Epidermal melanocyte (primary cell): ENCODE results near the gene GLTP.
"Not testable (repeated sequence)": the region's sequence is repeated elsewhere in the genome, so short reads cannot be mapped to it uniquely, and the experiment has no call there.

Experiments used
- DNase-seq: peaks from one replicate; pipeline ENCODE4 v3.0.0; 2011; ENCODE audit warnings: low spot score; ENCODE audit not compliant: insufficient read length

Gene GLTP, protein sequence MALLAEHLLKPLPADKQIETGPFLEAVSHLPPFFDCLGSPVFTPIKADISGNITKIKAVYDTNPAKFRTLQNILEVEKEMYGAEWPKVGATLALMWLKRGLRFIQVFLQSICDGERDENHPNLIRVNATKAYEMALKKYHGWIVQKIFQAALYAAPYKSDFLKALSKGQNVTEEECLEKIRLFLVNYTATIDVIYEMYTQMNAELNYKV

DNA sequence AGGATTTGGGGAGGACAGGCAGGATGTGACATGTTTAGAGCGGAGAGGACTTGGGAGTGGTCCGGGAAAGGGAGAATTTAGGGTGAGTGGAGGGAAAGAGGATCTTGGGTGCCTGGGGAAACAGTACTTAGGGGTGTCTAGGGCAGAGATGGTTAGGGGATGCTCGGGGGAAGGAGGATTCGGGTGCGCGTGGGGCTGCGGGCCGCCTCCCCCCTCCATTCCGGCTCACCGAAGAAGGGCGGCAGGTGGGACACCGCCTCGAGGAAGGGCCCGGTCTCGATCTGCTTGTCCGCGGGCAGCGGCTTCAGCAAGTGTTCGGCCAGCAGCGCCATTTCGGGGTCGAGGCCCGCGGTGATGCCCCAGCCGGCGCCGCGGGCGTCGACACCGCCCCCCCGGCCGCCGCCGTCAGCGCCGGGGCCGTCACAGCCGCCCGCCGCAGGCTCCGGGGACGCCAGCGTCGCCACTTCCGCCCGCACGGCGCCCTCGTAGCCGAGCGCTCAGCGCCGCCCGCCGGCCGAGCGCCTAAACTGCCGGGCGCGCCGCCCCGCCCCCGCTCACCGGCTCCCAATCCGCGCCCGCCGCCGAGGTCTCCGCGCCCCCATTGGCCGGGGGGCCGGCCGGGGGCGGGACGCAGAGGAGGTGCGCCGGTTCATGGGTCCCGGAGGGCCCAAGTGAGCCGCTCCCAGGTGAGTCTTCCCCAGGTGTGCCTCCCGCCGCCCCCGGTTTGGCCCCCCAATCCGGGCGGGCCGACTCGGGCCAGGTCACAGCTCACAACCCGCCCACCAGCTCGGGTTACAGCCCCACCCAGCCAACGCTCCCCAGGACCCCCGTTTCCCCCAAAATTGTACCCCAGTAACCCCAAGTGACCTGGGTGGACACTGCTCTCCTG, at the start of gene GLTP:
Gene GLTP (minus strand): TSS at position 499 of the 889 bp plus-strand sequence. CDS start 167 bp downstream, at position 332.
- DNase-seq: peak; percentile 82

DNA sequence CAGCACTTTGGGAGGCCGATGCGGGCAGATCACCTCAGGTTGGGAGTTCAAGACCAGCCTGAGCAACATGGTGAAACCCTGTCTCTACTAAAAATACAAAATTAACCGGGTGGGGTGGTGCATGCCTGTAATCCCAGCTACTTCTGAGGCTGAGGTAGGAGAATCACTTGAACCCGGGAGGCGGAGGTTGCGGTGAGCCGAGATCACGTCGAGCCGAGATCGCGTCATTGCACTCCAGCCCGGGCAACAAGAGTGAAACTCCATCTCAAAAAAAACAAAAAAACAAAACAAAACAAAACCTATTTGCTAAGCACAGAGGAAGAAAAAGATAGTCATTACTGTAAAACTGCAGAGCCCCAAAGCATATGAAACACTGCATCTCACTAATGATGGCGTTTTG, 49.0 kb upstream of the GLTP start:
- not testable (repeated sequence) for DNase-seq

- DNase-seq: no peak
Measured at GRCh38 chr12:109928058-109928656, 47.8 kb upstream of the GLTP start.

GRCh38 chr12:109927622-109928021, 47.3 kb upstream of the GLTP start:
- peak; percentile 44 for DNase-seq

GRCh38 chr12:109926488-109927210, 46.3 kb upstream of the GLTP start:
- DNase-seq: no peak

DNA sequence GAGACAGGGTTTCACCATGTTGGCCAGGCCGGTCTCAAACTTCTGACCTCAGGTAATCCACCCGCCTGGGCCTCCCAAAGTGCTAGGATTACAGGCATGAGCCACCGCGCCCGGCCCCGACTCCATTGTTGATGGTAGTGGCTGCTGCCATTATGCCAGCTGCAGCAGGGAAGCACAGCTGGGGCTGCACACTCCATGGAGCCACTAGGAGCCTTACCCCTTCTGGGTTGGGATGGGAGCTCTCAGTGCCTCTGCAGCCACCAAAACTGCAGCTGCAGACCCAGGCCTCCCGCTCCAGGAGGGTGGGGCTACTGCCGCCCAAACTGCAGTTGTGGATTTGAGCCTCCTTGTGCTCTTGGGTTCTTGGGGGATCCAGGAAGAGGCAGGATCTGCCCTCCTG, 45.7 kb upstream of the GLTP start:
- no peak for DNase-seq

DNA sequence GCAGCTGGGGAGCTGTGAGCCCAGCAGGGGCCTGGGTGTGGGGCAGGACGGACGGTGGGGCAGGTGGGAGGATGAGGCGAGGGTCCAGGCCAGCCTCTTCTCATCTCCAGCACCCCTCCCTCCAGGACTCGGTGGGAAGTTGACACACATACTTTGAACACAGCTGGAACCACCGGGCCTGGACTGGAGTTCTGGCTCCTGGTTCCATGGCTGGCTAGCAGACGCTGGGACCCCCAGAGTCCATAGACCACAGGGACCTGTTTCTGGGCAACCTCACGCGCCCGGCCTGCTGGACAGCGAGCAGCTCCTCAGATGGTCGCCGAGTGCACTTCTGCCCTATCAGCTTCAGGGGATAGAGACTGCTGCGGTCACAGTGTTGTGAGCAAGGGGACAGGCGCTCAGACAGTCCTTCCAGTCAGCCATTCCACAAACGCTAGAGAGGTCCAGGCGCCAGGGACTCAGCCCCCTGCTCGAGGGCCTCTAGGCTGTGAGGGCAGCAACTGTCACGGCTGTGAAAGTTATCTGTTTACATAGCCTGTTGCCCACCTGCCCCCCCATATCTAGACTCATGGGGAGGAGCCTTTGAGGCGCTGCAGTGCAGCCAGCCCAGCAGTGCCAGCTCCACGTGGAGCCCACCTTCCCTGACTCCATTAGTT, 45.0 kb upstream of the GLTP start:
- DNase-seq: no peak

GRCh38 chr12:109923481-109924245, 43.3 kb upstream of the GLTP start:
- no peak for DNase-seq

DNA sequence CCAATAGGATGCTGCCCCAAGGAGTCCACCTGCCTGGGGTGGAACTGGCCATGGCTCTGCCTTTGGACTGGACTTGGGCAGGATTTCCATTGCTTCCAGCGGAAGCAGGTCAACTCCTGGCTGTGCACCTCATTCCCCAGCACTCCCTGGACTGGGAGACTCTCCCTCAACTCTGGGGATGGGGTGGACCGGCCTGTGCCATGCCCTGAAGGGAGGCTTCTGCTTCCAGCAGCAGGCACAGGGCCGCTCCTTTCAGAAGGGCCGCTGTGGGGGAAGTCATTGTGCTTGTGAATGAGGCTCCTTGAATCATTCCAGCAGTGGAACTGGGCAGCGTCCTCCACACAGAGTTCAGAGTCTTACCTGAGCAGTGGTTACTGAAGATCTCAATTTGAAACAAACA, 42.7 kb upstream of the GLTP start:
- no peak for DNase-seq

- DNase-seq: no peak
Measured at GRCh38 chr12:109921982-109922381, 41.6 kb upstream of the GLTP start.

- no peak for DNase-seq
Measured at GRCh38 chr12:109920261-109920780, 40.0 kb upstream of the GLTP start.

DNA sequence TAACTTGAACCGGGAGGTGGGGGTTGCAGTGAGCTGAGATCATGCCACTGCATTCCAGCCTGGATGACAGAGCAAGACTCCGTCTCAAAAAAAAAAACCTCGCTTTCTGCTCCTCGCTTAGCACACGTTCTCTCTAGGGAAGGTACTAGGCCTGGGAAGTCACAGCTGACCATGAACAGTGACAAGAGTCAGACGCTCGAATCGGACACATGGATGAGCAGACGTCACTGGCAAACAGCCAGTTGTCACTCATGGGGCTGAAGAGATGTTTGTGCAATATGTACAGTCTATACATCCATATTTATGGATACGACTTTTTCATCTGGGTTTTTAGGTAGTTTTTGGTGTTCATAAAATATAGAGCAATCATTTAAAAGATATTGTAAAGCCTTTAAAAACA, 39.1 kb upstream of the GLTP start:
- no peak for DNase-seq

- DNase-seq: no peak
Measured at GRCh38 chr12:109916045-109916444, 35.7 kb upstream of the GLTP start.

- DNase-seq: no peak
Measured at GRCh38 chr12:109915171-109916040, 35.1 kb upstream of the GLTP start.

DNA sequence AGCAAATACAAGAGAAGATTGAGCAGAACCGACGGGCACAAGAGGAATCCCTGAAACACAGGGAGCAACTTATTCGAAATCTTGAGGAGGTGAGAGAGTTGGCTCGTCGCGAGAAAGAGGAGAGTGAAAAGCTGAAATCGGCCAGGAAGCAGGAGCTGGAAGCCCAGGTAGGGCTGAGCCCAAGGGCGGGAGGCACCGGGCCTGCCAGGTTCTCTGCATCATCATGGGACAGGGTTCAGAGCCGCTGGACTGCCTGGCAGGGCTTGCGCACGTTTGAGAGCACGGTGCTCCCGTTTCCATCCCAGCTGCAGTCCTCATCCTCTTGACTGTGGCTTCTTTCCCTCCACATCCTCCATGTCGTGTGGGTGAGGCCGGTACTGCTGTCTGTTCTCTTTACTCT, 34.1 kb upstream of the GLTP start:
- DNase-seq: no peak

- no peak for DNase-seq
Measured at GRCh38 chr12:109912855-109913321, 32.5 kb upstream of the GLTP start.

DNA sequence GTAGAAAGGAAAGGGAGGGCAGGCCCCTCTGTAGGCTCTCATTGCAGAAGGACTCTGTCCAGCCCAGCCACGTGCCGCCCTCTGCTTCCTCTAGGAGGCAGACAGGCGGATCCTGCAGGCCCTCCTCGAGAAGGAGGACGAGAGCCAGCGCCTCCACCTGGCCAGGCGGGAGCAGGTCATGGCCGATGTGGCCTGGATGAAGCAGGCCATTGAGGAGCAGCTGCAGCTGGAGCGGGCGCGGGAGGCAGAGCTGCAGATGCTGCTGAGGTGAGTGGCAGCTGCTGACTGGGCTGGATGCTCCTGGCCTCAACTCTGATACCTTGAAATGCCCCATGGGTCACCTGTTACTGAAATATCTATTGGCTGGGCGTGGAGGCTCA, 30.6 kb upstream of the GLTP start:
- no peak for DNase-seq

DNA sequence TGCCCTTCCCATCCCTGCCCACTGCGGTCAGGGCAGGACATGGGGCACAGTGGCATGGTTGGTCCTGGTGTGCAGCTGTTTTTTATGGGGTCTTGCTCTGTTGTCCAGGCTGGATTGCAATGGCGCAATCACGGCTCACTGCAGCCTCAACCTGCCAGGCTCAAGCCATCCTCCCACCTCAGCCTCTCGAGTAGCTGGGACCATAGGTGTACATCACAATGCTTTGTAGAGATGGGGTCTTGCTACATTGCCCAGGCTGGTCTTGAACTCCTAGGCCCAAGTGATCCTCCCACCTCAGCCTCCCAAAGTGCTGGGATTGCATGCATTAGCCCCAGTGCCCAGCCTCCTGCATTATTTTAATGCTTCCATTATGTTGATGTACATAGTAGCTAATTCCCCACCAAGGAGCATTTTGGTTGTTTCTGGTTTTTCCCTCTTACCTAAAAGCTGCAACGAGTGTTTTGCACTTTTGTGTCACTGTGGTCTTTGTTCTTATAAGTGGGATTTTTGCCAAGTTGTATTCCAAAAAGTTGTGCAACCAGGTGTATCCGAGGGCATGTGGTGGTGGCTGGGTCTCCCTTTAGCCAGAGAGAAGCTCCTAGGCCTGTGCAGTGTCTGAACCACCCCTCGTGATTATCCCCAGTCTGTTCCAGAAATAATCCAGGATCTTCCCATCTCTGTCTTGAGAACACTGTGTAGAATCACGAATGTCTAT, 30.1 kb upstream of the GLTP start:
- DNase-seq: no peak

DNA sequence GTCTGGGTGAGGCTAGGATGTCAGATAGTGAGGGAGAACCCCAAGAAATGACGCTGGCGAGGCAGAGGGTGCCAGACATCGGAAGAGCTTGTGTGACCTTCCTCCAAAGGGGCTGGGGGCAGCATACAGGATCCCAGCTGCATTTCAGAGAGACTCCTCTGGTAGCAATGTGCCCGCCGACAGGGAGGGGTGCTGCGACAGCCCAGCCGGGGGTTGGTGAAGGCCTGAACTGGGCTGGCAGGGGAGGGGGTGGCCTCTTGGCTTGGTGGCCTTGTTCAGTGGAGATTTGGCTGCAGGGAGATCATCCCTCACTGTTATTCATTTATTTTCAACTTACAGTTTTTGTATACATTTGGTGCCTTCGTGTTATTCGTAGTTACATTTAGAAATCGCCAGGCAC, 25.0 kb upstream of the GLTP start:
- DNase-seq: no peak
